Endothelial cell of umbilical vein (primary cell): ENCODE data around the gene PLA2G6. TPM values are rescaled to one million over a fixed set of nuclear protein-coding genes. Genes with fewer than 3 reads are reported as not detected.

Experiments used
- BruUV-seq: library from RNA; stranded (reverse); fragments of 400-500 nt; replicated peaks from 2 replicates; lab custom pipeline; 2021; lab: Mats Ljungman, UMichigan
- CTCF ChIA-PET: fragments of 300-600, 350-600 bp; sonication (Branson Sonifier 250); formaldehyde crosslinking; loops from one replicate; lab custom pipeline; 2021; ENCODE audit warnings: antibody characterized with exemption, inconsistent platforms; lab: Charles Lee
- POLR2A ChIA-PET: fragments of 300-600, 350-600 bp; sonication (Branson Sonifier 250); formaldehyde crosslinking; loops from one replicate; lab custom pipeline; 2021; ENCODE audit warnings: antibody characterized with exemption, inconsistent platforms; lab: Charles Lee
- DNase-seq: peaks from one replicate; pipeline ENCODE4 v3.0.0-alpha.2; 2011; ENCODE audit warnings: low read depth, low spot score
- FAIRE-seq: peaks from 2 replicates; lab custom pipeline; 2011; peaks lifted over from hg19 to GRCh38; lab: Jason Lieb, UNC
- H2AFZ ChIP-seq: 2 replicates; pipeline ENCODE4 v1.6.0; 2012; ENCODE audit warnings: low read depth, low read length, control low read depth, inconsistent platforms
- H3K27ac ChIP-seq: 2 replicates; pipeline ENCODE4 v1.5.1; 2011; ENCODE audit warnings: low read depth, mild to moderate bottlenecking, control low read depth, low read length, moderate library complexity; ENCODE audit not compliant: insufficient read depth
- H3K27me3 ChIP-seq, 2 experiments: 2 replicates each; pipeline versions ENCODE4 v1.6.0 to v1.6.1; 2011; ENCODE audit warnings: low read length in 2 of 2, mixed read lengths in 1 of 2; ENCODE audit not compliant: control insufficient read depth in 2 of 2, insufficient read depth in 2 of 2
- H3K36me3 ChIP-seq, 2 experiments: 2 replicates in 1 of 2; 3 replicates in 1 of 2; pipeline ENCODE4 v1.5.1; 2011; ENCODE audit warnings: low read length in 2 of 2, mild to moderate bottlenecking in 1 of 2, moderate library complexity in 1 of 2; ENCODE audit not compliant: control insufficient read depth in 2 of 2, insufficient read depth in 2 of 2; ENCODE audit errors: extremely low read depth in 1 of 2
- H3K4me1 ChIP-seq: 3 replicates; pipeline ENCODE4 v1.5.1; 2011; ENCODE audit warnings: mild to moderate bottlenecking, low read length; ENCODE audit not compliant: control insufficient read depth, insufficient read depth; ENCODE audit errors: extremely low read depth
- H3K4me2 ChIP-seq: 2 replicates; pipeline ENCODE4 v1.6.1; 2011; ENCODE audit warnings: low read length, control low read depth, mixed read lengths; ENCODE audit not compliant: insufficient read depth
- H3K4me3 ChIP-seq, 3 experiments: fragments of 200-600 bp in 1 of 3; sonication (generic), shearing (Covaris generic) in 1 of 3; replicated peaks in 1 of 3; 2 replicates each; pipeline ENCODE4 v1.5.1; 2011 to 2016; ENCODE audit warnings: control low read depth in 3 of 3, low read length in 3 of 3, mild to moderate bottlenecking in 2 of 3, inconsistent platforms in 1 of 3, low read depth in 1 of 3, moderate library complexity in 1 of 3; ENCODE audit not compliant: insufficient read depth in 1 of 3
- H3K79me2 ChIP-seq: 2 replicates; pipeline ENCODE4 v1.6.0; 2012; ENCODE audit warnings: low read length, inconsistent platforms; ENCODE audit not compliant: control insufficient read depth, insufficient read depth
- H3K9ac ChIP-seq: replicated peaks from 2 replicates; pipeline ENCODE3; 2011; ENCODE audit warnings: low read length, control low read depth; ENCODE audit not compliant: insufficient read depth; ENCODE audit errors: extremely low read depth
- H3K9me1 ChIP-seq: replicated peaks from 3 replicates; pipeline ENCODE4 v1.6.0; 2011; ENCODE audit warnings: mild to moderate bottlenecking, low read length; ENCODE audit not compliant: control insufficient read depth, insufficient read depth; ENCODE audit errors: extremely low read depth
- H3K9me3 ChIP-seq: replicated peaks from 2 replicates; pipeline ENCODE4 v1.5.1; 2012; ENCODE audit warnings: low read length, inconsistent platforms; ENCODE audit not compliant: control insufficient read depth, insufficient read depth
- H4K20me1 ChIP-seq: replicated peaks from 2 replicates; pipeline ENCODE3; 2011; ENCODE audit warnings: mild to moderate bottlenecking, low read length; ENCODE audit not compliant: control insufficient read depth, insufficient read depth; ENCODE audit errors: extremely low read depth
- dilution Hi-C: fragments of 300-500 bp; cut with MboI; formaldehyde crosslinking; loops from one replicate; pipeline ENCODE4 v1.15.0; 2019; ENCODE audit warnings: low sequenced_read_pairs; ENCODE audit not compliant: extremely low pct_ligation_motif_present
- intact Hi-C: fragments of 100-400 bp; cut with micrococcal nuclease; formaldehyde crosslinking; loops from one replicate; pipeline ENCODE4 v1.10.0; 2022
- polyA plus RNA-seq, 4 experiments: library from polyadenylated mRNA; depleted of rRNA in 3 of 4; stranded (reverse) in 3 of 4; unstranded in 1 of 4; fragments of >200 nt; gene quantifications; 2 replicates each; pipeline versions ENCODE4 v1.2.1 to v1.2.3, GENCODE V29; 2011 to 2012; ENCODE audit warnings: missing spikeins in 1 of 4
- total RNA-seq: library from RNA; stranded (reverse); gene quantifications from 2 replicates; pipeline ENCODE4 v1.2.3, GENCODE V29; 2021
- TF ChIP-seq, protein P1 (sequence below), 2 donors: IDR thresholded peaks; 1 replicate in 1 of 2; 2 replicates in 1 of 2; pipeline ENCODE4 v1.5.1; 2011; ENCODE audit warnings: low read length in 2 of 2, mild to moderate bottlenecking in 2 of 2, moderate library complexity in 2 of 2, control low read depth in 1 of 2, inconsistent platforms in 1 of 2, low read depth in 1 of 2; ENCODE audit not compliant: insufficient read depth in 1 of 2; ENCODE audit errors: extremely low read depth in 1 of 2
- TF ChIP-seq, protein P2 (sequence below): IDR thresholded peaks from 2 replicates; pipeline ENCODE4 v1.6.1; 2011; ENCODE audit not compliant: insufficient read depth, insufficient read length

The PLA2G6 gene
- total and polyA plus RNA-seq, 2 donors (not counting 3 experiments of a cell fraction or from before 2014, with no cell fraction given) = 6.6 to 10.3 TPM

DNA sequence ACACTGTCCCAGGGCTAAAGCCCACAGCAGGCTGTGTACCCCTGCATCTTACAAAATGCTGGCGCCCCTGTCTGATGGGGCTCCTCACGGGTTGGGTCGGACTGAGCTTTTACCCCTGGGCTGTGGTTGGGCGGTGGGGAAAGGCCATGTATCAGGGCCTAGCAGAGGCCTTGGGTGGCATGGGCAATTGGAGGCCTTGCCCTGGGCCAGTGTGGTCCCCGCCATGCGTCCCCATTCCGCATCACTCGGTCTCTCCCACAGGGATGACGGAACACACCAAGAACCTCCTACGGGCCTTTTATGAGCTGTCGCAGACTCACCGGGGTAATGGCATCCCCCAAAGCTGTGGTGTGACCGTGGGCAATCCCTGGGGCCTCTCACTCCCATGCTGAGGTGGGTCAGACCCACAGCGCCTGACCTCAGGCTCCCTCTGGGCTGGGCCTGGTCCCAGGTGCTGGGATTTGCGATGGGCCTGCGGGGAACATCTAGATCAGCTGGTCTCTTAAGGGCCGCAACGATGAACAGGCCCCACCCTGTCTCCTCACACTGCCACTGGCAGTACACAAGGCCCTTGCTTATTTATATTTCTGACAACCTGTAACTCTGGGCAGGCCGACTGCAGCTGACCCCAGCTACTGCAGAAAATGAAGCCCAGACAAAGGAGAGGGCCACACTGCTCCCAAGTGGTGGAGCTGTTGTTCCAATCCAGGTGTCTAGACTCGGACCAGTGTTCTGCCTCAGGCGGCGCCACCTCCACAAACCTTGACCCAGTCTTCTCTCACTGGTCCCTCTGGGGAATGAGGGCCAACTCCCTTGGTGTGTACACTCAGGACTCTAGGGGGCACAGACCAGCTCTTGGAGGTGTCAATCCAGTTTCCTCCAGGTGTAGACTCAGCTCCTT lies 110.0 kb downstream of the PLA2G6 start:
- no peaks in the 10 kb centered on the region for H4K20me1 ChIP-seq
- TF ChIP-seq, protein P1, sequence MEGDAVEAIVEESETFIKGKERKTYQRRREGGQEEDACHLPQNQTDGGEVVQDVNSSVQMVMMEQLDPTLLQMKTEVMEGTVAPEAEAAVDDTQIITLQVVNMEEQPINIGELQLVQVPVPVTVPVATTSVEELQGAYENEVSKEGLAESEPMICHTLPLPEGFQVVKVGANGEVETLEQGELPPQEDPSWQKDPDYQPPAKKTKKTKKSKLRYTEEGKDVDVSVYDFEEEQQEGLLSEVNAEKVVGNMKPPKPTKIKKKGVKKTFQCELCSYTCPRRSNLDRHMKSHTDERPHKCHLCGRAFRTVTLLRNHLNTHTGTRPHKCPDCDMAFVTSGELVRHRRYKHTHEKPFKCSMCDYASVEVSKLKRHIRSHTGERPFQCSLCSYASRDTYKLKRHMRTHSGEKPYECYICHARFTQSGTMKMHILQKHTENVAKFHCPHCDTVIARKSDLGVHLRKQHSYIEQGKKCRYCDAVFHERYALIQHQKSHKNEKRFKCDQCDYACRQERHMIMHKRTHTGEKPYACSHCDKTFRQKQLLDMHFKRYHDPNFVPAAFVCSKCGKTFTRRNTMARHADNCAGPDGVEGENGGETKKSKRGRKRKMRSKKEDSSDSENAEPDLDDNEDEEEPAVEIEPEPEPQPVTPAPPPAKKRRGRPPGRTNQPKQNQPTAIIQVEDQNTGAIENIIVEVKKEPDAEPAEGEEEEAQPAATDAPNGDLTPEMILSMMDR (IDR thresholded peaks at IDR 0.05; ENCODE audit: extremely low read depth in 1 of 2, insufficient read depth in 1 of 2, low read depth in 1 of 2, low read length in 2 of 2) = no peak
- TF ChIP-seq, protein P2, sequence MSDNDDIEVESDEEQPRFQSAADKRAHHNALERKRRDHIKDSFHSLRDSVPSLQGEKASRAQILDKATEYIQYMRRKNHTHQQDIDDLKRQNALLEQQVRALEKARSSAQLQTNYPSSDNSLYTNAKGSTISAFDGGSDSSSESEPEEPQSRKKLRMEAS = no peak
- no peak overlapping the region for H2AFZ ChIP-seq
- no peak overlapping the region for H3K4me2 ChIP-seq
- FAIRE-seq = peak; percentile 26
- no peaks in the 10 kb centered on the region for H3K9me1 ChIP-seq
- intact Hi-C loops = no loop called here
- no peak overlapping the region for H3K9ac ChIP-seq
- ChIA-PET CTCF (interaction anchor here (0.7 to 0.8 kb wide), 2 partner anchors 19 to 327 kb away, joined by 3 read pairs; no protein-coding TSS in a partner anchor), POLR2A (no interaction called here)
- H3K27me3 ChIP-seq = no peaks in the 10 kb centered on the region
- DNase-seq = no peak
- H3K4me3 ChIP-seq = no peak overlapping the region
- H3K4me1 ChIP-seq = no peaks in the 10 kb centered on the region
- H3K9me3 ChIP-seq = no peaks in the 10 kb centered on the region
- dilution Hi-C loops = no loop called here
- peaks cover 0 to 9% of the 10 kb centered on the region in 2 experiments for H3K36me3 ChIP-seq
- no peaks in the 10 kb centered on the region for H3K79me2 ChIP-seq
- no TSS peak for BruUV-seq
- no peak overlapping the region for H3K27ac ChIP-seq
